ENCODE measurements around the gene CCNL1.
"Not testable (repeated sequence)": the region's sequence is repeated elsewhere in the genome, so short reads cannot be mapped to it uniquely, and the experiment has no call there.

CCNL1 gene

DNA sequence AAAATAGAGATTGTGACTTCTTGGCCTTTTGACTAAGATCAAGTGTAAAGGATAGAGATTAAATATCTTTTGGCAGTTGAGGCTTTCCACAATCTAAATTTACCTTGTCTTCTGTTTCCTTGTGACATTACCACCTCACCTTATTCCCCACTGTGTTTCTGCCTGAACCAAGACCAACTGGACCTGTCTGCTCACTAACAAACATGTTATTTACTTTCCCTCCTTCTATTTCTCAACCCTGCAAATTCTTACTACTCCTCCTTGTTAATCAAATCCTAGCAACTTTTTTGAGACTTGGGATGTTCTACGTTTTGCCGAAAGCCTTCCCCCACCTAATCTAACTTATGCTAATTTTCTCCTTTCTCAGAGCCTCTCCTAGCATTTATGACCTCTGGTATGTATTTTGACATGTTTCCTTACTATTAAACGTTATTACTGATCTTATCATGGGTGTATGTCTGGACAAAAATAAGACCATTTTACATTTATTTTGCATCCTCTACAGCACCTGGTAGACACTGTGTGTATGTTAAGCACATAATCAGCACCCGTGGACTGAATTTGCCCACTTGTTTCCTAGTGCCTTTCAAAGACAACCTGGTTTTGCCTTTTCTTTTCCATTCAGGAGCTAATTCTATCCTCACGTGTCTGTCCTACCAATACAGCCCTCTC is 7.6 kb upstream of the CCNL1 start:
- Histone ChIP-seq H3K56ac (ENCODE audit: low read length) (no peak overlapping the region), H3K23ac (ENCODE audit: low read length) (no peak overlapping the region), H3K36me3 (ENCODE audit: control insufficient read depth, insufficient read depth, low read length) (no peaks in the 10 kb centered on the region), H3K9ac (ENCODE audit: low read length) (no peak overlapping the region), H2AK5ac (ENCODE audit: low read length) (no peak overlapping the region), H3K18ac (ENCODE audit: low read length) (no peak overlapping the region), H3K4me3 (ENCODE audit: low read length) (no peak overlapping the region), H2BK15ac (replicated peaks; ENCODE audit: low read depth) (no peak overlapping the region), H3K27ac (ENCODE audit: low read depth, low read length) (no peak overlapping the region), H3K27me3 (ENCODE audit: insufficient read depth, low read length, poor library complexity) (no peaks in the 10 kb centered on the region), H3K4me1 (ENCODE audit: control insufficient read depth, low read depth, low read length) (no peaks in the 10 kb centered on the region), H3K4me2 (ENCODE audit: low read length) (no peak overlapping the region), H3K4ac (ENCODE audit: low read depth, low read length) (no peak overlapping the region), H3K79me2 (ENCODE audit: control insufficient read depth, insufficient read depth, low read length) (no peaks in the 10 kb centered on the region), H2BK120ac (ENCODE audit: low read depth, low read length) (no peak overlapping the region), H4K5ac (ENCODE audit: low read length) (no peak overlapping the region), H3K79me1 (ENCODE audit: low read length) (no peaks in the 10 kb centered on the region), H4K8ac (ENCODE audit: low read depth, low read length) (no peak overlapping the region), H2BK5ac (ENCODE audit: low read length) (no peak overlapping the region)
- WGBS (ENCODE audit: extremely low coverage, insufficient coverage, low lambda C conversion rate) = no CpG with 5 or more reads among the region's 5 CpGs
- DNase-seq = no peak

DNA sequence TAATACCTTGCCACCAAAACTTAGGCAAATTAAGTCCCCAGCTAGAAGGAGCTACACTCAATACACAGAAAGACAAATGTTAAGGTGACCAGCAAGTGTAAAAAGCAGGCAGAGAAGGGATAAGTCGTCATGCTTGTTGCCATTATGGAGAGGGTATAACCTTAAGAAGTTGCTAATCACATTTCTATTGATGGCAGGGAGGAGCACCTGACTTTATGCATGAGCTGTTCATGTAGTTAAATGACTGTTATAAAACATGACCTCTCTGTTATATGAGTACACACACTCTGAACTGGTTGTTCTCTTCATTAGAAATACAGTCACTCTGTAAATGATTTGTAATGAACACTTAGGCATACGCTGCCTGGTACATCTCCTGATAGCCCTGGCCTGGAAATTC is 6.6 kb upstream of the CCNL1 start:
- no peaks in the 10 kb centered on the region for H3K79me2 ChIP-seq (ENCODE audit: control insufficient read depth, insufficient read depth, low read length)
- no peak overlapping the region for H3K4me3 ChIP-seq (ENCODE audit: low read length)
- H3K4me1 ChIP-seq (ENCODE audit: control insufficient read depth, low read depth, low read length) = no peaks in the 10 kb centered on the region
- no peaks in the 10 kb centered on the region for H3K36me3 ChIP-seq (ENCODE audit: control insufficient read depth, insufficient read depth, low read length)
- no peak overlapping the region for H3K56ac ChIP-seq (ENCODE audit: low read length)
- no peak overlapping the region for H4K8ac ChIP-seq (ENCODE audit: low read depth, low read length)
- no peak overlapping the region for H3K18ac ChIP-seq (ENCODE audit: low read length)
- no peak overlapping the region for H3K4ac ChIP-seq (ENCODE audit: low read depth, low read length)
- no peak for DNase-seq
- H2BK120ac ChIP-seq (ENCODE audit: low read depth, low read length) = no peak overlapping the region
- H3K27ac ChIP-seq (ENCODE audit: low read depth, low read length) = no peak overlapping the region
- no peaks in the 10 kb centered on the region for H3K79me1 ChIP-seq (ENCODE audit: low read length)
- no peak overlapping the region for H4K5ac ChIP-seq (ENCODE audit: low read length)
- no peak overlapping the region for H3K9ac ChIP-seq (ENCODE audit: low read length)
- H3K27me3 ChIP-seq (ENCODE audit: insufficient read depth, low read length, poor library complexity) = no peaks in the 10 kb centered on the region
- WGBS (ENCODE audit: extremely low coverage, insufficient coverage, low lambda C conversion rate) = no CpG with 5 or more reads among the region's 2 CpGs
- H2BK5ac ChIP-seq (ENCODE audit: low read length) = no peak overlapping the region
- no peak overlapping the region for H3K4me2 ChIP-seq (ENCODE audit: low read length)
- no peak overlapping the region for H3K23ac ChIP-seq (ENCODE audit: low read length)
- no peak overlapping the region for H2BK15ac ChIP-seq (replicated peaks; ENCODE audit: low read depth)
- no peak overlapping the region for H2AK5ac ChIP-seq (ENCODE audit: low read length)

DNA sequence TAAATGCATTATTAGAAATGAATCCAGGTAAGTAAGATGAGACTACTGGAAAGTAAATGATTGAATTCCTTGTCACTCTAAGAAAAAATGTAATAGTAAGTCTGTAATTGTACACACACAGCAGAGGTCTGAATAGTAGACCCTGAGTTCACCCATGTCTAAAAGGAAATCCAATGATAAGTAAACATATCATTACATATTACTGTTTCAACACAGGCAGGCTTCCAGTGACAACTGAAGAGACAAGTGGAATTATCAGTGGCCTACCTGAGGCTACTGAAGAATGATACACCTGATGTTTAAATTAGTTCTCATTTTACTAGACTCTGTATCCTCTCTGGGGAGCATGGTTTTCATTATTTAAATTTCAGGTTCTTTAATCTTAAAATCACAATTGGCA is 6.2 kb upstream of the CCNL1 start:
- Histone ChIP-seq H3K4ac (ENCODE audit: low read depth, low read length) (no peak overlapping the region), H3K79me1 (ENCODE audit: low read length) (no peaks in the 10 kb centered on the region), H3K4me2 (ENCODE audit: low read length) (no peak overlapping the region), H3K18ac (ENCODE audit: low read length) (no peak overlapping the region), H3K9ac (ENCODE audit: low read length) (no peak overlapping the region), H3K4me3 (ENCODE audit: low read length) (no peak overlapping the region), H2BK15ac (replicated peaks; ENCODE audit: low read depth) (no peak overlapping the region), H3K23ac (ENCODE audit: low read length) (no peak overlapping the region), H3K27ac (ENCODE audit: low read depth, low read length) (no peak overlapping the region), H4K5ac (ENCODE audit: low read length) (no peak overlapping the region), H3K79me2 (ENCODE audit: control insufficient read depth, insufficient read depth, low read length) (no peaks in the 10 kb centered on the region), H3K27me3 (ENCODE audit: insufficient read depth, low read length, poor library complexity) (no peaks in the 10 kb centered on the region), H2BK120ac (ENCODE audit: low read depth, low read length) (no peak overlapping the region), H3K56ac (ENCODE audit: low read length) (no peak overlapping the region), H3K4me1 (ENCODE audit: control insufficient read depth, low read depth, low read length) (no peaks in the 10 kb centered on the region), H3K36me3 (ENCODE audit: control insufficient read depth, insufficient read depth, low read length) (no peaks in the 10 kb centered on the region), H4K8ac (ENCODE audit: low read depth, low read length) (no peak overlapping the region), H2AK5ac (ENCODE audit: low read length) (no peak overlapping the region), H2BK5ac (ENCODE audit: low read length) (no peak overlapping the region)
- DNase-seq = no peak

DNA sequence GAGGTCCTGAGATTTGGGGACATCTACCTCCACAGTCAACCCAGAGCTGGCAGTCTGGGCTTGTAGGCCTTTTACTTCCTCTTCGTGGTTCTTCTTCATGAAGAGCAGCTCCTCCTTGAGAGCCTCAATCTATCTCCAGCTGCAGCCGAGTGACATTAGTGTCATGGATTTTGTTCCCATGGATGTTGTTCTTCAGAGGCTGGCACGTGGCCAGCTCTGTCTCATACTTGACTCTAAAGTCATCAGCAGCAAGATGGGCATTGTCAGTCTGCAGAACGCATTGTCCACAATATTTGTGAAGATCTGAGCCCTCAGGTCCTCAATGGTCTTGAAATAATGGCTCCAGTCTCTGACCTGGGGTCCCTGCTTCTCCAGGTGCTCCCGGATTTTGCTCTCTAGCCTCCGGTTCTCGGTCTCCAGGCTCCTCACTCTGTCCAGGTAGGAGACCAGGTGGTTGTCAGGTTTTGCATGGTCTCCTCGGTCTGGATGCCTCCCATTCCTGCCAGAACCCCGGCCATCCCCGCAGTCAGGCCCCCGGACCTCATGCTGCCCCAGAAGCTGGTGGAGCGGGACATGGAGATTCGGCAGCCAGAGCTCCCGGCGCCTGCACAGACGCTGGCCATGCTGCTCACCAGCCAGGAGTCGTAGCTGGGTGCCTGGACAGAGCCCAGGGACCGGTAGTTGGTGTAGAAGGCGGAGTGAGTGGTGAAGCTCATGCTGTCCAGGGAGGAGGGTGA is 3.4 kb upstream of the CCNL1 start:
- no peaks in the 10 kb centered on the region for H3K36me3 ChIP-seq (ENCODE audit: control insufficient read depth, insufficient read depth, low read length)
- H3K27ac ChIP-seq (ENCODE audit: low read depth, low read length) = no peak overlapping the region
- no peak overlapping the region for H3K4me3 ChIP-seq (ENCODE audit: low read length)
- H2AK5ac ChIP-seq (ENCODE audit: low read length) = no peak overlapping the region
- no peak for DNase-seq
- no peaks in the 10 kb centered on the region for H3K79me1 ChIP-seq (ENCODE audit: low read length)
- peaks cover 15% of the 10 kb centered on the region for H3K79me2 ChIP-seq (ENCODE audit: control insufficient read depth, insufficient read depth, low read length)
- H2BK15ac ChIP-seq (replicated peaks; ENCODE audit: low read depth) = no peak overlapping the region
- no peak overlapping the region for H3K4ac ChIP-seq (ENCODE audit: low read depth, low read length)
- H3K56ac ChIP-seq (ENCODE audit: low read length) = no peak overlapping the region
- no peak overlapping the region for H4K8ac ChIP-seq (ENCODE audit: low read depth, low read length)
- no CpG with 5 or more reads among the region's 19 CpGs for WGBS (ENCODE audit: extremely low coverage, insufficient coverage, low lambda C conversion rate)
- no peak overlapping the region for H2BK5ac ChIP-seq (ENCODE audit: low read length)
- H3K9ac ChIP-seq (ENCODE audit: low read length) = no peak overlapping the region
- no peak overlapping the region for H3K18ac ChIP-seq (ENCODE audit: low read length)
- H2BK120ac ChIP-seq (ENCODE audit: low read depth, low read length) = no peak overlapping the region
- H3K4me2 ChIP-seq (ENCODE audit: low read length) = no peak overlapping the region
- no peak overlapping the region for H3K23ac ChIP-seq (ENCODE audit: low read length)
- H4K5ac ChIP-seq (ENCODE audit: low read length) = no peak overlapping the region
- H3K27me3 ChIP-seq (ENCODE audit: insufficient read depth, low read length, poor library complexity) = no peaks in the 10 kb centered on the region
- H3K4me1 ChIP-seq (ENCODE audit: control insufficient read depth, low read depth, low read length) = peaks cover 1% of the 10 kb centered on the region

DNA sequence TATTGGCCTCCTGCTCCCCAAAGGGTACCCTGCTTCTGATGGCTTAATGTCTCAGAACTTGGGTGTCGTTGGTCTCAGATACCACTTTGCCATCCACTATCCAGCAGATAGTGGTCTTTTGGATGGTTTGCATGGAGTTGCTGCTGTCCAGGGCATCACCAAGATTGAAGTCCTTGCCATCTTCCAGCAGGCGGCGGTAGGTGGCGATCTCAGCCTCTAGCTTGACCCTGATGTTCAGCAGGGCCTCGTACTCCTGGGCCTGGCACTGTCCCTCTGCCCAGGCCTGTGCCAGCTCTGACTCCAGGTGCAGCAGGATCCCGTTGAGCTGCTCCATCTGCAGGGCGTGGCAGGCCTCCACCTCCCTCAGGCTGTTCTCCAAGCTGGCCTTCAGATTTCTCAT is 2.7 kb upstream of the CCNL1 start:
- not testable (repeated sequence) for H3K79me1 ChIP-seq (ENCODE audit: low read length); H3K4me3 ChIP-seq (ENCODE audit: low read length); H2BK5ac ChIP-seq (ENCODE audit: low read length); H3K4me1 ChIP-seq (ENCODE audit: control insufficient read depth, low read depth, low read length); H4K8ac ChIP-seq (ENCODE audit: low read depth, low read length); H2BK120ac ChIP-seq (ENCODE audit: low read depth, low read length); H3K4me2 ChIP-seq (ENCODE audit: low read length); H3K27ac ChIP-seq (ENCODE audit: low read depth, low read length); H2BK15ac ChIP-seq (replicated peaks; ENCODE audit: low read depth); H3K18ac ChIP-seq (ENCODE audit: low read length); H3K36me3 ChIP-seq (ENCODE audit: control insufficient read depth, insufficient read depth, low read length); H3K9ac ChIP-seq (ENCODE audit: low read length); H3K4ac ChIP-seq (ENCODE audit: low read depth, low read length); H3K56ac ChIP-seq (ENCODE audit: low read length); H3K23ac ChIP-seq (ENCODE audit: low read length); H3K27me3 ChIP-seq (ENCODE audit: insufficient read depth, low read length, poor library complexity); H4K5ac ChIP-seq (ENCODE audit: low read length); H2AK5ac ChIP-seq (ENCODE audit: low read length)
- no CpG with 5 or more reads among the region's 7 CpGs for WGBS (ENCODE audit: extremely low coverage, insufficient coverage, low lambda C conversion rate)
- DNase-seq = peak; percentile 51
- H3K79me2 ChIP-seq (ENCODE audit: control insufficient read depth, insufficient read depth, low read length) = peaks cover 23% of the 10 kb centered on the region

All from mesendoderm (in vitro differentiated cells).